K562 (cell line): ENCODE data around the gene CRB2. TPM values are rescaled to one million over a fixed set of nuclear protein-coding genes. Genes with fewer than 3 reads are reported as not detected.

ENCODE experiments used
- CBX3 ChIP-seq, 2 experiments: IDR thresholded peaks; 1 replicate in 1 of 2; 2 replicates in 1 of 2; pipeline ENCODE4 v1.6.1; 2012; ENCODE audit warnings: inconsistent platforms in 2 of 2, low read length in 2 of 2, borderline replicate concordance in 1 of 2, control low read depth in 1 of 2
- CHCHD3 ChIP-seq: fragments of 250-450 bp; sonication (Bioruptor Pico); IDR thresholded peaks from 2 replicates; pipeline ENCODE4 v2.1.2; 2022; ENCODE audit warnings: mild to moderate bottlenecking
- ELF1 ChIP-seq: fragments of 200-800 bp; sonication (Bioruptor generic); IDR thresholded peaks from 2 replicates; pipeline ENCODE4 v1.6.1; 2016; ENCODE audit warnings: missing genetic modification characterization, missing compliant biosample characterization
- EP400 ChIP-seq: fragments of 450-650 bp; IDR thresholded peaks from 2 replicates; pipeline ENCODE4 v1.6.1; 2017; ENCODE audit warnings: antibody characterized with exemption, mild to moderate bottlenecking, moderate library complexity
- GABPB1 ChIP-seq: sonication (generic); formaldehyde crosslinking; IDR thresholded peaks from 2 replicates; pipeline ENCODE4 v1.8.0; 2022; ENCODE audit warnings: mild to moderate bottlenecking, missing genetic modification reagents
- GABPB2 ChIP-seq: fragments of 250-450 bp; sonication (Bioruptor Pico); conservative IDR thresholded peaks from 2 replicates; pipeline ENCODE4 v1.5.1; 2021; ENCODE audit warnings: mild to moderate bottlenecking
- ILF3 ChIP-seq: fragments of 450-650 bp; IDR thresholded peaks from 2 replicates; pipeline ENCODE4 v1.6.1; 2018; ENCODE audit warnings: antibody characterized with exemption, mild to moderate bottlenecking, moderate library complexity, borderline replicate concordance
- POLR2A ChIP-seq: fragments of 450-650 bp; conservative IDR thresholded peaks from 2 replicates; pipeline ENCODE4 v1.6.1; 2016
- TSC22D4 ChIP-seq: fragments of 450-650 bp; IDR thresholded peaks from 2 replicates; pipeline ENCODE4 v1.6.1; 2016; ENCODE audit warnings: missing genetic modification characterization, missing biosample characterization, control low read depth
- XRCC5 ChIP-seq: fragments of 200-400 bp; formaldehyde crosslinking; IDR thresholded peaks from 2 replicates; pipeline ENCODE4 v1.6.1; 2017; ENCODE audit warnings: low read depth, mild to moderate bottlenecking, low read length
- YY1 ChIP-seq, 3 experiments: IDR thresholded peaks; 2 replicates each; pipeline ENCODE4 v1.6.1; 2011; ENCODE audit warnings: low read length in 2 of 3, mild to moderate bottlenecking in 2 of 3, moderate library complexity in 2 of 3, borderline replicate concordance in 1 of 3, control low read depth in 1 of 3, low read depth in 1 of 3; ENCODE audit not compliant: insufficient read depth in 3 of 3, insufficient replicate concordance in 2 of 3, control insufficient read depth in 1 of 3, insufficient read length in 1 of 3; ENCODE audit errors: extremely low read depth in 1 of 3
- ZFP36 ChIP-seq: fragments of 150-350 bp; IDR thresholded peaks from 2 replicates; pipeline ENCODE4 v1.6.1; 2018; ENCODE audit warnings: low read length, low read depth; ENCODE audit not compliant: partially characterized antibody
- ZNF551 ChIP-seq: fragments of 250-450 bp; sonication (Bioruptor Pico); IDR thresholded peaks from 2 replicates; pipeline ENCODE4 v1.5.0; 2021; ENCODE audit warnings: mild to moderate bottlenecking, moderate library complexity
- polyA plus RNA-seq, 8 experiments: library from polyadenylated mRNA; depleted of rRNA in 4 of 8; stranded (reverse) in 5 of 8; unstranded in 3 of 8; fragments of >200 nt; fragmentation: Nextera tagmentation in 2 of 8; fragmentation: Illumina TruSeq in 1 of 8; extraction: Ambion mirVana in 2 of 8; extraction: Trizol in 1 of 8; gene quantifications; 2 replicates each; pipeline versions ENCODE4 v1.2.1 to v1.2.3, GENCODE V29; 2011 to 2014; ENCODE audit warnings: inconsistent platforms in 1 of 8, missing spikeins in 1 of 8
- total RNA-seq, 7 experiments: library from RNA; depleted of rRNA in 6 of 7; stranded (reverse); fragments of >200 nt in 6 of 7; fragmentation: Illumina TruSeq in 2 of 7; extraction: Trizol in 2 of 7; gene quantifications; 2 replicates each; pipeline versions ENCODE4 v1.2.1 to v1.2.3, GENCODE V29; 2011 to 2021; ENCODE audit warnings: low replicate concordance in 1 of 7
- TF ChIP-seq, protein P1 (sequence below): fragments of 450-650 bp; IDR thresholded peaks from 2 replicates; pipeline ENCODE4 v1.6.1; 2016; ENCODE audit warnings: mild to moderate bottlenecking, moderate library complexity

Gene CRB2
- total and polyA plus RNA-seq, 9 of the 15 experiments (the other 6 are each of a cell fraction or from before 2014, with no cell fraction given) = 0.13 to 1.2 (median 0.25) TPM; not detected in 2

DNA sequence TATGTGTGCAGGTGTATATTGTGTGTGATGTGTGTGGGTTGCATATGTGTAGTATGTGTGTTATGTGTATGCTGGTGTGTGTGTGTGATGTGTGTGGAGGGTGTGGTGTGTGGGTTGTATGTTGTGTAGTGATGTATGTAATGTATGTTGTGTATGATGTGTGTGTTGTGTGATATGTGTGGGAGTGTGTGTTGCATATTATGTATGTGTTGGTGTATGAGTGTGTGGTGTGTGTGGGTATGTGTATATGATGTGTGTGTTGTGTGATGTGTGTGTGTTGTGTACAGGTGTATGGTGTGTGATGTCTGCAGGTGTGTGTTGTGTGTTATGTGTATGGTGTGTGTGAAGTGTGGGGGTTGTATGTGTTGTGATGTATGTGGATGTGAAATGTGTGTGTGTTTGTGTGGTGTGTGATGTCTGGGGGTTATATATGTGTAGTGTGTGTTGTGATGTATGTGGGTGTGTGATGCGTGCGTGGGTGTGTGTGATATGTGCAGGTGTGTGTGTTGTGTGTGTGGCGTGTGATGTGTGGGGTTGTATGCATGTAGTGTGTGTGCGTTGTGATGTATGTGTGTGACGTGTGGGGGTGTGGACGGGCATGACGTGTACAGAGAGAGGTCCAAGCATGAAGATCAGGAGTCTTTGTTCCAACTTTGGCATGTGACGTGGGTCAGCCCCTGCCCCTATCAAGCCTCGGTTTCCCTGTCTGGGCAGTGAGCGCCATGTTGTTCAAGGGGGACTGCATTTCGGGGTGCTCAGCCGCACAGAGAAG is 8.5 kb upstream of the CRB2 start (continued):
- TF ChIP-seq, protein P1, sequence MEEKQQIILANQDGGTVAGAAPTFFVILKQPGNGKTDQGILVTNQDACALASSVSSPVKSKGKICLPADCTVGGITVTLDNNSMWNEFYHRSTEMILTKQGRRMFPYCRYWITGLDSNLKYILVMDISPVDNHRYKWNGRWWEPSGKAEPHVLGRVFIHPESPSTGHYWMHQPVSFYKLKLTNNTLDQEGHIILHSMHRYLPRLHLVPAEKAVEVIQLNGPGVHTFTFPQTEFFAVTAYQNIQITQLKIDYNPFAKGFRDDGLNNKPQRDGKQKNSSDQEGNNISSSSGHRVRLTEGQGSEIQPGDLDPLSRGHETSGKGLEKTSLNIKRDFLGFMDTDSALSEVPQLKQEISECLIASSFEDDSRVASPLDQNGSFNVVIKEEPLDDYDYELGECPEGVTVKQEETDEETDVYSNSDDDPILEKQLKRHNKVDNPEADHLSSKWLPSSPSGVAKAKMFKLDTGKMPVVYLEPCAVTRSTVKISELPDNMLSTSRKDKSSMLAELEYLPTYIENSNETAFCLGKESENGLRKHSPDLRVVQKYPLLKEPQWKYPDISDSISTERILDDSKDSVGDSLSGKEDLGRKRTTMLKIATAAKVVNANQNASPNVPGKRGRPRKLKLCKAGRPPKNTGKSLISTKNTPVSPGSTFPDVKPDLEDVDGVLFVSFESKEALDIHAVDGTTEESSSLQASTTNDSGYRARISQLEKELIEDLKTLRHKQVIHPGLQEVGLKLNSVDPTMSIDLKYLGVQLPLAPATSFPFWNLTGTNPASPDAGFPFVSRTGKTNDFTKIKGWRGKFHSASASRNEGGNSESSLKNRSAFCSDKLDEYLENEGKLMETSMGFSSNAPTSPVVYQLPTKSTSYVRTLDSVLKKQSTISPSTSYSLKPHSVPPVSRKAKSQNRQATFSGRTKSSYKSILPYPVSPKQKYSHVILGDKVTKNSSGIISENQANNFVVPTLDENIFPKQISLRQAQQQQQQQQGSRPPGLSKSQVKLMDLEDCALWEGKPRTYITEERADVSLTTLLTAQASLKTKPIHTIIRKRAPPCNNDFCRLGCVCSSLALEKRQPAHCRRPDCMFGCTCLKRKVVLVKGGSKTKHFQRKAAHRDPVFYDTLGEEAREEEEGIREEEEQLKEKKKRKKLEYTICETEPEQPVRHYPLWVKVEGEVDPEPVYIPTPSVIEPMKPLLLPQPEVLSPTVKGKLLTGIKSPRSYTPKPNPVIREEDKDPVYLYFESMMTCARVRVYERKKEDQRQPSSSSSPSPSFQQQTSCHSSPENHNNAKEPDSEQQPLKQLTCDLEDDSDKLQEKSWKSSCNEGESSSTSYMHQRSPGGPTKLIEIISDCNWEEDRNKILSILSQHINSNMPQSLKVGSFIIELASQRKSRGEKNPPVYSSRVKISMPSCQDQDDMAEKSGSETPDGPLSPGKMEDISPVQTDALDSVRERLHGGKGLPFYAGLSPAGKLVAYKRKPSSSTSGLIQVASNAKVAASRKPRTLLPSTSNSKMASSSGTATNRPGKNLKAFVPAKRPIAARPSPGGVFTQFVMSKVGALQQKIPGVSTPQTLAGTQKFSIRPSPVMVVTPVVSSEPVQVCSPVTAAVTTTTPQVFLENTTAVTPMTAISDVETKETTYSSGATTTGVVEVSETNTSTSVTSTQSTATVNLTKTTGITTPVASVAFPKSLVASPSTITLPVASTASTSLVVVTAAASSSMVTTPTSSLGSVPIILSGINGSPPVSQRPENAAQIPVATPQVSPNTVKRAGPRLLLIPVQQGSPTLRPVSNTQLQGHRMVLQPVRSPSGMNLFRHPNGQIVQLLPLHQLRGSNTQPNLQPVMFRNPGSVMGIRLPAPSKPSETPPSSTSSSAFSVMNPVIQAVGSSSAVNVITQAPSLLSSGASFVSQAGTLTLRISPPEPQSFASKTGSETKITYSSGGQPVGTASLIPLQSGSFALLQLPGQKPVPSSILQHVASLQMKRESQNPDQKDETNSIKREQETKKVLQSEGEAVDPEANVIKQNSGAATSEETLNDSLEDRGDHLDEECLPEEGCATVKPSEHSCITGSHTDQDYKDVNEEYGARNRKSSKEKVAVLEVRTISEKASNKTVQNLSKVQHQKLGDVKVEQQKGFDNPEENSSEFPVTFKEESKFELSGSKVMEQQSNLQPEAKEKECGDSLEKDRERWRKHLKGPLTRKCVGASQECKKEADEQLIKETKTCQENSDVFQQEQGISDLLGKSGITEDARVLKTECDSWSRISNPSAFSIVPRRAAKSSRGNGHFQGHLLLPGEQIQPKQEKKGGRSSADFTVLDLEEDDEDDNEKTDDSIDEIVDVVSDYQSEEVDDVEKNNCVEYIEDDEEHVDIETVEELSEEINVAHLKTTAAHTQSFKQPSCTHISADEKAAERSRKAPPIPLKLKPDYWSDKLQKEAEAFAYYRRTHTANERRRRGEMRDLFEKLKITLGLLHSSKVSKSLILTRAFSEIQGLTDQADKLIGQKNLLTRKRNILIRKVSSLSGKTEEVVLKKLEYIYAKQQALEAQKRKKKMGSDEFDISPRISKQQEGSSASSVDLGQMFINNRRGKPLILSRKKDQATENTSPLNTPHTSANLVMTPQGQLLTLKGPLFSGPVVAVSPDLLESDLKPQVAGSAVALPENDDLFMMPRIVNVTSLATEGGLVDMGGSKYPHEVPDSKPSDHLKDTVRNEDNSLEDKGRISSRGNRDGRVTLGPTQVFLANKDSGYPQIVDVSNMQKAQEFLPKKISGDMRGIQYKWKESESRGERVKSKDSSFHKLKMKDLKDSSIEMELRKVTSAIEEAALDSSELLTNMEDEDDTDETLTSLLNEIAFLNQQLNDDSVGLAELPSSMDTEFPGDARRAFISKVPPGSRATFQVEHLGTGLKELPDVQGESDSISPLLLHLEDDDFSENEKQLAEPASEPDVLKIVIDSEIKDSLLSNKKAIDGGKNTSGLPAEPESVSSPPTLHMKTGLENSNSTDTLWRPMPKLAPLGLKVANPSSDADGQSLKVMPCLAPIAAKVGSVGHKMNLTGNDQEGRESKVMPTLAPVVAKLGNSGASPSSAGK = no peak
- TF ChIP-seq CBX3 (IDR thresholded peaks at IDR 0.05; ENCODE audit: borderline replicate concordance in 1 of 2, low read length in 2 of 2) (0 out of 3 replicates have a peak, but pooled peaks of 1 of the 2 experiments have one; percentile 20), ILF3 (no peak), ZFP36 (no peak), ZNF551 (CRISPR knock-in tag) (no peak), POLR2A (no peak), EP400 (no peak), GABPB2 (CRISPR knock-in tag) (no peak), XRCC5 (no peak), CHCHD3 (CRISPR knock-in tag) (no peak), ELF1 (tag) (no peak), TSC22D4 (peak; percentile 49; the same call in 1 of the 2 replicates), YY1 (IDR thresholded peaks at IDR 0.05; ENCODE audit: borderline replicate concordance in 1 of 3, control insufficient read depth in 1 of 3, extremely low read depth in 1 of 3, insufficient read depth in 3 of 3, insufficient read length in 1 of 3, insufficient replicate concordance in 2 of 3, low read depth in 1 of 3, low read length in 2 of 3) (no peak), GABPB1 (CRISPR knock-in tag) (no peak)
